HG03558 (cell line): ENCODE results near the gene MIPOL1.
"Not testable (repeated sequence)": the region's sequence is repeated elsewhere in the genome, so short reads cannot be mapped to it uniquely, and the experiment has no call there.

Experiments used
- ATAC-seq: cut with Tn5 transposase; IDR thresholded peaks from one replicate; pipeline ENCODE4 v1.9.1; 2021; ENCODE audit warnings: moderate number of reproducible peaks; ENCODE audit not compliant: unreplicated experiment; ENCODE audit errors: extremely low read depth

MIPOL1 gene

DNA sequence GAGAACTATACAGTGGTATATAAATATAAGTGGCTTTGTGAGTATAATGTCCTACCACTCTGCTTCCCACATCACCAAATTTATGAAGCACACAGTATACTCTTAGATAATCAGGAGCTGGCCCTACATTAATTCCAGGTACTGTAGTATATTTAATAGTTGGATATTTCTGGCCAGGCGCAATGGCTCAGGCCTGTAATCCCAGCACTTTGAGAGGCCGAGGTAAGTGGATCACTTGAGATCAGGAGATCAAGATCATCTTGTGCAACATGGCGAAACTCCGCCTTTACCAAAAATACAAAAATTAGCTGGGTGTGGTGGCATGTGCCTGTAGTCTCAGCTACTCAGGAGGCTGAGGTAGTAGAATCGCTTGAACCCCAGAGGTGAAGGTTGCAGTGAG, 293.3 kb downstream of the MIPOL1 start:
- ATAC-seq = no peak

DNA sequence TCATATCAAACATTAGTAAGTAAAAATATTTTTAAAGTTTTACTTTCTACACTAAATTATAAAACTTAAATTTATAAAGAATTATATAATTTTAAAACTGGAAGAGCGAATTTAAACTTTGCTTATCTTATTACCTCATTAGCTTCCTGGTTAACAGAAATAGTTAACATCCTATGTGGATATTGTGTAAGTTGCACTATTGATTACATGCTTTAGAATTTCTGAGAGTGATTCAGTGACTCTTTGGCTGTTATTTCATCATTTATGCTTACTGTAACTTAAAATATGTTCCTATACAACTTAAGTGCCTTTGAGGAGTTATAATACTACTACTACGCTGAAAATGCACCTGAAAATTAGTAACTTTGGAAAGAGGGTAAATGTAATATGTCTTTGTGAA, 295.9 kb downstream of the MIPOL1 start:
- no peak for ATAC-seq

DNA sequence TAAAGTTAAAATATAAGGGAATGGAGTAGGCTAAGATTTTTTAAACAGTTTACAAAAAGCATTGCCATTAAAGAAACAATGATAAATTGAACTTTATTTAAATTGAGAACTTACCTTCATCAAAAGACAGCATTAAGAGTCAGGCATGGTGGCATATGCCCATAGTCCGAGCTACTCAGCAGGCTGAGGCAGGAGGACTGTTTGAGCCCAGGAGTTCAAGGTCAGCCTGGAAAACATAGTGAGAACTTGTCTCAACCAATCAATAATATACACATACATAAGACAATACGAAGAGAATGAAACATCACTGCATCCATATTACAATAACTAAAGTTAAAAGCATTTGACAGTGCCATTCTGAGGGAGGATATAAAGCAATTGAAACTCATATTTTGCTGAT, 299.7 kb downstream of the MIPOL1 start:
- no peak for ATAC-seq

DNA sequence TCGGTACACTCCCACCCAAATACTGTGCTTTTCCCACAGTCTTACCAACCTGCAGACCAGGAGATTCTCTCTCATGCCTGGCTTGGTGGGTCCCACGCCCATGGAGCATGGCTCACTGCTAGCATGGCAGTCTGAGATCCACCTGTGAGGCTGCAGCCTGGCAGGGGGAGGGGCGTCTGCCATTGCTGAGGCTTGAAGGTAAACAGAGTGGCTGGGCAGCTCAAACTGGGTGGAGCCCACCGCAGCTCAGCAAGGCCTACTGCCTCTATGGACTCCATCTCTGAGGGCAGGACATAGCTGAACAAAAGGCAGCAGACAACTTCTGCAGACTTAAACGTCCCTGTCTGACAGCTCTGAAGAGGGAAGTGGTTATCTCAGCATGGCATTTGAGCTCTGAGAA, 304.1 kb downstream of the MIPOL1 start:
- ATAC-seq = no peak

DNA sequence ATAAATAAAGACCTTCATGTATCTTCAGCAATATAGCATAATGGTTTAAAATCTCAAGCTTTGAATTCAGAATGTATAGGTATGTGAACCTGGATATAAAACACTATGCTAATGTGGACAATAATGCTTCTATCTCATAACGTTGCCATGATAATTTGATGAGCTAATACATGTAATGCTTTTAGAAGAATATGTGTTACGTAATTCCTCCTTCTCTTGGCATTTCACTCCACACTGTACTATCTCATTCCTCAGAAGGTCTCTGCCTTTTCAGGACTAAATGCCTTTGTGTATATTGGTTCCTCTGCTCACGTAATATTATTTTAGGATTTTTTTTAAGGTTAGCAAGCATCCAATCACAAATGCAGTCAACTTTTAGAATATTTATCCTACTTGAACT, 310.8 kb downstream of the MIPOL1 start:
- ATAC-seq = no peak

DNA sequence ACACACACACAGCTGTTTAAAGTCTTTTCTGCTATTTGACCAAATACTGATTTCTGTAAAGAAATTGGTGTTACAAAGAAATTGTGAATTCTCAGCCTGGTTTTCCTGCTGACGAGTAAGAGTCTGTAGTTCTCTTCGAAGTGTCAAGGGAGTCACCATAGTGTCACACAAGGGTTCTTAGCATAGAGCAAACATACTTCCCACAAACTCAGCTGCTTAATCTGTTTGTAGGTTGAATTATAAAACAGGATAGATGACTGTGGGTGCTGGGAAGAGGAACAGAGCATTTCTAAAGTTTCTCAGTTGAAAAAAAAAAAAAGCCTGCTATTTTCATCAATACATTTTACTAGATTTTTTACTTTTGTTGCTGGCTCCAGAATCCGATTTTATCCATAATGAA, 314.4 kb downstream of the MIPOL1 start:
- ATAC-seq = no peak

DNA sequence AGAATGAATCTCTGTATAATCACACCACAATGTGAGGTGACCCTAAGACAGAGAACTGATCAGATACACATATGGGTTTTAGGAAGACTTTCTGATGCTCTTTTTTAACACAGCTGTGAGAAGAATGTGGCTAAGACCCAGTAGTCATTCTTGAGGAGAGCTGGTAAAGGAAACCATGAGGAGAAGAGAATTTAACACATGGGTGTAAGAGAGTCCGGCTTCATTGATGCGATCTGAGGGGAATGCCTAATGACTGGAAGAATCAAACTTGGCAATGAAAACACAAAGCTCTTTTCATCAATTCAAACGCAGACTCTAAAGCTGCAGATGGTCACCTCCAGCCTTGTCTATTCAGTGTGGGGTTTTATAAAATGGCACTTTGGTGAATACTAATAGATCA, 318.0 kb downstream of the MIPOL1 start:
- ATAC-seq = no peak

DNA sequence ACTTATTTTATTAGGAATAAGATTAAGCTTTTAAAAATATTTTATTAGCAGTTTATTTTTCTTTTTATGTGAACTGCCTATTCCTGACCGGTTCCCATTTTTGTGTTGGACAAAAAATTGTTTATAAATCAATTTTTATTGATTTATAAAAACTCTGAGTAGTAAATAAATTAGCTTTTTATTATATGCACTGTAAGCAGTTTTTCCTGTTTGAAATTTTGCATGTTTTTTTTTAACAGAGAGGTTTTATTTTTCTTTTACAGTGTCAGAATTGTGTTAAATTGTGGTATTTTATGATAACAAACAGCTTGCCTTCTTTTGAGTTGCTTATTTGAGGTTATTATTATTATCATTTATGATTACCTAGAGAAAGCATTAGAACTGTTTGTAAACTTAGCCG, 329.3 kb downstream of the MIPOL1 start:
- no peak for ATAC-seq

DNA sequence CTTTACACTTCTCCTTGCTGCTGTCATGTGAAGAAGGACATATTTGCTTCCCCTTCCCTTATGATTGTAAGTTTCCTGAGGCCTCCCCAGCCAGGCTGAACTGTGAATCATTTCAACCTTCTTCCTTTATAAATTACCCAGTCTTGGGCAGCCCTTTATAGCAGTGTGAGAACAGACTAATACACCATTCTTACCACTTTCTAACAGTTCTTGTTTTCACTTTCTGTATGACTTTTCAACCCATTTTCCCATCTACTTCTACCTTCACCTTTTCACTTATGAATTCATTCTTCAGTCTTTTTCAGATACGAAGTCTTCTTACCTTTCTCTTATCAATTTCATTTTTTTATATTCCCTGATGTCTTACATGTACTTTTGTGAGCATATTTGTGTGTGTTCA, 342.3 kb downstream of the MIPOL1 start:
- ATAC-seq = no peak

DNA sequence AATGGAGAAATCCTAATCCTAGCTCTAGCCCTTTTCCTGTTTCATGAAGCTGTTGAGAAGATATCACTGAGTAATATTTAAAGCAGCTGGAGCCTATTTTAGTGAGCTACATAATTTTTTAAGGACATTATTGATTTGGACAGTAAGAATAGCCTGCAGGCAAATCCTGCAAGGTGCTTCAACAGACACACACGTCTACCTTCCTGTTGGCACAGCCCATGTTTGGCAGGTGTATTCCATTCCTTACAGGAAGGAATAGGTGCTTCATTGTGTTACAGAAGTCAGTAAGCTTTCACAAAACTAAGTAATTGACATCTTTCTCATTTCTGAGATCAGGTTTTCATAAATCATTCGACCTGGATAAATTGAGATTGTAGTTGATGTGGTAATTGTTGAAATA, 346.7 kb downstream of the MIPOL1 start:
- no peak for ATAC-seq

DNA sequence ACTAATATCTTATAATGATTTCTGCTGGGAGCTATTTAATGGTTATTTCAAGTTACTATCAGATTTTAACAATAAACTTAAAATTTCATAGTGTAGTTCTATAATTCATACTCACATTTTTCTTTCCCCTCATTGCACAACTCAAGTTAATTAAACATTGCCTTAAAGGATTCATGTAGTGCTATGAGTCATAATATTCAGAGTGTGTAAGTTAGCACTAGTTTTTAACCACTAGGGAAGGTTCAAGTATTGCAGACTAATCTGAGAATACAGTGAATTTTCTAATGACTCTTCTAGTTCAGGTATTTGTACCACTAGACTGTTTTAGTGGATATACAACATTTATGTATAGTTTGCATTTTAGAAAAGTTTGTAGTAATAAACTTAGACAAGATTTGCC, 347.4 kb downstream of the MIPOL1 start:
- no peak for ATAC-seq

DNA sequence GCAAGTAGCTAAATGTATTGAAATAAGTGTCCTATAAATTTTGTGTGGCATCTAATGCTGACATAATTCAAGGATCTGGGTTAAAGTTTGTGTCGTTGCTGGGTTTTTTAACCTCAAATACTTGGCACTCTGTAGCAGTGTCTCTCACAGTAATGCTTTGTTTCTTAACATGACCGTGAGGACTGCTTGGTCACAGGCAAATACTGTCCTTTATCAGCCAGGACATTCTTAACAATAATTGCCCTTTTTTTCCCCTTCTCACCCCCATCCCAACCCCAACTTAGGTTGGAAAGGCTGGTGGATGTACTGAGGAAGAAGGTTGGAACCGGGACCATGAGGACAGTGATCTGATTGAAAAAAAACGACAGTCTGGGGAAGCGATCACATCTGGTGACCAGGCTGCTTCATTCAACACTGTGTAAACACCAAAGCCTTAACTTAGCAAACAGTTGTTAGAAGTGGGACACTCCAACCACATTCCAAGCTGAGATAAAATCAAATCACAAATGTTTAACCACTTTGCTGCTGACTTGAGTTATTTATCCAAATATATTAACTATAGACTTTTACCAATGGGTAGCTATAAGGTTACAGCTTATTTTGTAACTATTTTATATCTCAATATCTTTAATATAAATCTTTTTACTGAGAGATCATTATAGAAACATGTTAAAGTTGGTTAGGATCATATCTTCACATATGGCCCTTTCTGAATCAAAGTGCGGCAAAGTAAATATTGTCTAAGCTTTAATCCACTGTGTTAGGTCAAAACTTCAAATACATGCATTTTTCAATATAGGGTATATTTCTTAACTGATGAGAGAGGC, 349.1 kb downstream of the MIPOL1 start:
- no peak for ATAC-seq

DNA sequence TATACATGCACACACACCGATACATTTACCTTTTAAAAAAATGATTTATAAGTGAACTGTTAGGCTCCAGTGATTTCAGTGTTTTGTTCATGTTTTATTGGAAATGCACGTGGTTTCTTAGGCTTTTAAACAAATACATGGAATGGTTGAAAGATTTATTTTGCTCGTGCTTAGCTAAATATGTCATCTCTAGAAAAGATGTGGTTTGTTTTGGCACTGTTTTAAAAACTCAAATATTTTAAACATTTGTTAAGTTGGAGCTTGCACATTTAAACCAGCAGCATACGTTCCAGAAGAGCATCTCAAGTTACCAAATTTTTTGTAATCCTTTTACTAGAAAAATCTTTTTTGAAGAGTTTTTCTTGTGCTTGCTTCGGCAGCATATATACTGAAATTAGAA, 352.8 kb downstream of the MIPOL1 start:
- no peak for ATAC-seq

DNA sequence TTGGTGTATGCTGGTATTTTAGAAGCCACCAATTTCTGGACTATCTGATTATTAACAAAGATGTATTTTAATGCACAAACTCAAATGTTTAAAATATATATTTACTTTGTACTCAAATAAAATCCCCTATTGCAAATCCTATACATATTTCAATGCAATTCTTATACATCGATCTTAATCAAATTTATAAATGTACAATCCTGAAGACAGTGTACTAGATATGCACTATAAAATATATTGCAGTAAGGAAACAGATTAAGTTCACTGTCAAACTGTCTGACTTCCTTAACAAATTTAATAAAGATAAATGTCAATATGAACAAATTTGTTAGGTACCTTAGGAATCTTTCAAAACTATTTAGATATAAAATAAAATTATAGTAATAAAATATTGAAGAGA, 353.4 kb downstream of the MIPOL1 start:
- no peak for ATAC-seq

DNA sequence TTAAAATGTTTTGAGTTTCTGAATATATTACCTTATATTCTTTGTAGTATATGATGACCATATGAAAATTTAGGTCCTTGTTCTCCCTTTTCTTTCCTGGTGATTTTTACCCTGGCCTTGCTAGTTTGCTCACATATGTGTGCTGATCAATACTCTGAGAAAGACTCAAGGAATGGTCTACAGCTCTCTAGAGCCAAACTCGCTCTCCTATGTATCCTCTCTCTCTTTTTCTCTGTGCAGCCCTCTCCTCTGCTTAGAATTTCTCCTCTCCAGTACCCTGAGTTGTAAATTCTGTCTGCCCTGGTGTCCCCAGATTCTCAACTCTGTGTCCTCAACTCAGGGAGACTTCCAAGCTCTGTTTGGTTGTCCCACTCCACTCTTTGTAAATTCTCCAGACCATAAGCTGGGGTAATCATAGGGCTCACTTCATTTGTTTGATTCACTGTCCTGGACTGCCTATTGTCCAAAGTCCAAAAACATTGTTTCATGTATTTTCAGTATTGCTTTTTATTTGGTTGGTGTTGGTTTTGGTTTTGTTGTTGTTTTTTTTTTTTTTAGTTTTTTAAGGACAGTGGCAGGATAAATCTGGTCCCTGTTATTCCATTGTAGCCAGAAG, 356.3 kb downstream of the MIPOL1 start:
- ATAC-seq = no peak

DNA sequence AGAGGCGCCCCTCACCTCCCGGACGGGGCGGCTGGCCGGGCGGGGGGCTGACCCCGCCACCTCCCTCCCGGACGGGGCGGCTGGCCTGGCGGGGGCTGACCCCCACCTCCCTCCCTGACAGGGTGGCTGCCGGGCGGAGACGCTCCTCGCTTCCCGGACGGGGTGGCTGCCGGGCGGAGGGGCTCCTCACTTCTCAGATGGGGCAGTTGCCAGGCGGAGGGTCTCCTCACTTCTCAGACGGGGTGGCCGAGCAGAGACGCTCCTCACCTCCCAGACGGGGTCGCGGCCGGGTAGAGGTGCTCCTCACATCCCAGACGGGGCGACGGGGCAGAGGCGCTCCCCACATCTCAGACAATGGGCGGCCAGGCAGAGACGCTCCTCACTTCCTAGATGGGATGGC, 357.9 kb downstream of the MIPOL1 start:
- ATAC-seq = not testable (repeated sequence)

DNA sequence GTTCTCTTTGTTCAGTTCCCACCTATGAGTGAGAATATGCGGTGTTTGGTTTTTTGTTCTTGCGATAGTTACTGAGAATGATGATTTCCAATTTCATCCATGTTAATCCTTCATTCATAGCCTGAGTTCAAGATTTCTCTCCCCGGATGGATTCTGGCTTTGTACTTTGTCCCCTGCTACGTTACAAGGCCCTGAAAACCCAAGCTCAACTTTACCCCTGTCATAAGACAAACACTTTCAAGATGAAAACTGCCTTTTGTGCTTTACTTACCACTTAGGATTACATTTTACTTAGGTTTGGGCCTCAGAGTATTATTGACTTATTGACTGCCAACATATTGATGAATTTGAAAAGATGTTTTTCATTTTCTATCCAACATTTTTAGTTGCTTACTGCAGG, 361.0 kb downstream of the MIPOL1 start:
- ATAC-seq = no peak

DNA sequence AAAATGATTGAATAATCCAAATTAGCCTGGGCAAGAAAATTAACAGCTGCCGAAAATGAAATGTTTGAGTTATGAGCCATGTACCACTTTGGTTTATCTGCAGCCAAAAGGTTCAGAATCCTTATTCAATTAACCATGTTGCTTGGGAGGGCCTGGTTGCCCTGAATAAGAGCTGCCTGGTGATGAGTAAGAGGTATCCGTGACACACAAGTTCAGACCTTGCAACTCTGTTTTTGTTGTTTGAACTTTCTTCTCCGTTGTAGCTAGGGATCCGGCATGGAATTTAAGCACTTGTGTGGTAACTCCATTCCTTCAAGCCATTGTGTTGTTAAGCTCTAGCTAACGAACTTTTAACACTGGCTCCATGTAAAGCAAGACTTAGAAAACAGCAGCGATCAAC, 361.6 kb downstream of the MIPOL1 start:
- no peak for ATAC-seq

DNA sequence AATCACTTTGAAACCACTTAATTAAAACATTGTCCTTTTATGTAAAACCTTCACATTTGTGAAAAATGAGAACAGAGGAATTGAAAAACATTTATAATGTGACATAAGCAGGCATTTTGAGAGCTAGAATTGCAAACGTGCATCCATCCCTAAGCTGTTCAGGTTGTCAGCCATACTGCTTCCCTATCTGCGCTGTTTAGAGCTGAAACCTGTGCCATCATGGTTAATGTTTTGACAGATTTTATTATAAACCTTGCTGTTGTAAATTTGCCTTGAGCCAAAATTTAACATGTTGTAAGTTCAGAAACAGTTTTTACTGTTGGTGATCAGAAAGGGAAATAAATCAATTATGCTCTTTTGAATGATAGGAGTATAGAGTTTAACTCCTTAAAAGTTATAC, 365.5 kb downstream of the MIPOL1 start:
- no peak for ATAC-seq

DNA sequence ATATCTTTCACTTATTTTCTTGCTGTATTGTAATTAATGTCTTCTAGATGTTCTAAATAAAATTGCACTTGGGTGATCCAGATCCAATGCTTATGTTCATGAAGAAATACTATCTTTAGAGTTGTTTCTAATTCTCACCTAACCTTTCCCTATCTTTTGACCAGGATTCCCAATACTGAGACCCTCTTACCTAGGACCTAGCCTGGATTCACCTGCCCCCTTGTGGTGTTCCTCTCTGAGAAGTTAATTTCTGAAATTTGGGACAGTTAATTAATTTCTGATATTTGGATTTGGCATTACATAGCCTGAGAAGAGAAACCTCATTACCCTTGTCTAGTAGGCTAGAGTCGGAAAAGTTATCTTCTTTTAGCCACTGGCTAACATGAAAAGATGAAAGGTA, 367.8 kb downstream of the MIPOL1 start:
- no peak for ATAC-seq

DNA sequence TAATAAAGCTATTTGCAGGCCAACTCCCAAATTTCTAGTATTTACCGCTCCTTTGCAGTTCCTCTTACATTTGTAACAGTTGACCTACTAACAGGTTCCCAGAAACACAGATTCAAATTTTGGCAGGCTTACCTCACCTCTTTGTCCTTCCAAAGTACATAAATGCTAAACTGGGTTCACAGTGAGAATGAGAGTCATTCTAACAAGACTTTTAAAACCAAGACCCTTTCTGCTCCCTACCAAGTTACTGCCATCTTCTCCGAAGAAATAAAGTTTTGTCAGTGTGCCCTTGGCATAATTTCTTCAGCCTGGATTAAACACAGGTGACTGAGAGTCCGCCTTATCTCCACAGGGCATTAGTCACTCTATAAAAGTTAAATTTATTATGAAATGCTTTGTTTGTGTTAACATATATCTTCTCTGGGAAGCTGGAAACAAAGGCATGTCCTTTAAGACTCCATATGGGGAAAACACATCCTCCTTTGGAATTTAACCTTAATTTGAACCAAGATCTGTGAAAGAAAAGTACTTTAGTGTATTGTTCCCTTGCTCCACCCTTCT, 369.2 kb downstream of the MIPOL1 start:
- ATAC-seq = no peak

DNA sequence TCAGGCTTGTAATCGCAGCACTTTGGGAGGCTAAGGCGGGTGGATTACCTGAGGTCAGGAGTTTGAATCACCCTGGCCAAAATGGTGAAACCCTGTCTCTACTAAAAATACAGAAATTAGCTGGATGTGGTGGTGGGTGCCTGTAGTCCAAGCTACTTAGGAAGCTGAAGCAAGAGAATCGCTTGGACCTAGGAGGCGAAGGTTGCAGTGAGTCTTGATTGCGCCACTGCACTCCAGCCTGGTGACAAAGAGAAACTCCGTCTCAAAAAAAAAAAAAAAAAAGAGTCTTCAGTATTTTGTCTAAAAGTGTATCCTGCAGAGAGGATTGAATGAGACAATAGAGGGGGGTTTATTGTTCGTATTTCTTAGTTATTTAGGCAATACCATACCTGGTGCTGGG, 372.0 kb downstream of the MIPOL1 start:
- no peak for ATAC-seq
